SU-DHL-6 (cell line): Measurements from ENCODE around the gene SYNC.

ENCODE experiments used
- CTCF ChIP-seq: fragments of 200-600 bp; sonication (generic); IDR thresholded peaks from one replicate; pipeline ENCODE4 v1.5.1; 2017; ENCODE audit warnings: antibody characterized with exemption, mild to moderate bottlenecking, low read length, moderate library complexity; ENCODE audit not compliant: insufficient read depth, poor library complexity, severe bottlenecking
- EZH2phosphoT487 ChIP-seq: fragments of 200-600 bp; sonication (generic), shearing (Covaris generic); conservative IDR thresholded peaks from 2 replicates; pipeline ENCODE4 v1.6.1; 2018; ENCODE audit warnings: mild to moderate bottlenecking, antibody characterized with exemption, low read length, moderate library complexity, mixed read lengths

GRCh38 chr1:32749771-32750170, 47.2 kb upstream of the SYNC start:
- TF ChIP-seq CTCF (no peak), EZH2phosphoT487 (no peak)
